SIG-M5 (cell line): ENCODE results near the gene SHISA6.

ENCODE experiments used
- DNase-seq: peaks from one replicate; lab custom pipeline; 2025; lab: John Stamatoyannopoulos, UW

SHISA6 gene

DNA sequence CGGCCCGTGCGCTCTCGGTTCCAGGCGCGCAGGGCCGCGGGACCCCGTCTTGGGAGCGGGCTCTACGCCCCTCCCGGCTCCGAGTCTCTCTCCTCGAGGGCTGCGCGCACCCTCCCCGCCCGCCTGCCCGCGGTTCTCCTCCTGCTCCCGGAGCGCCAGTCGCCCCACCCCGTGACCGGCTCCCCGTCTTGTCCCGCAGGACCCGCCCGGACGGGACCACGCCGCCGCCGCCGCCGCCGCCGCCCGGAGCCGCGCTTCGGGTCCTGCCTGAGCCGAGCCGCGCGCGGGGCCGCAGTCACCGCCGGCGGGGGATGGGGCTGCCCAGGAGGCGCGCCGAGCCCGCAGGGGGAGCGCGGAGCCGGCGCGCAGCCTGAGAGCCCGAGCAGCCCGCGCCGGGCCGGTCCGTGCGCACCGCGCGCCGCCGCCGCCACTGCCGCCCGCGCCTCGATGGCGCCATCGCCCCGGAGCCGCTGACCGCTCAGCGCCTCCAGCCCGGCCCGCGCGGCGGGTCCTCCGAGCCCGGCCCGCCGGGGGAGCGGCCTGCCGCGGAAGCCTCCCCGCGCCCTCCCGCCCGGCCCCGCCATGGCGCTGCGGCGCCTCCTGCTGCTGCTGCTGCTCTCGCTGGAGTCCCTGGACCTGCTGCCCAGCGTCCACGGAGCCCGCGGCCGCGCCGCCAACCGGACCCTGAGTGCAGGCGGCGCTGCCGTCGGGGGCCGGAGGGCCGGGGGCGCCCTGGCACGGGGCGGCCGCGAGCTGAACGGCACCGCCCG lies at the start of gene SHISA6:
TSS of gene SHISA6 (plus strand) at position 373 of the 770 bp plus-strand sequence.
- no peak for DNase-seq

DNA sequence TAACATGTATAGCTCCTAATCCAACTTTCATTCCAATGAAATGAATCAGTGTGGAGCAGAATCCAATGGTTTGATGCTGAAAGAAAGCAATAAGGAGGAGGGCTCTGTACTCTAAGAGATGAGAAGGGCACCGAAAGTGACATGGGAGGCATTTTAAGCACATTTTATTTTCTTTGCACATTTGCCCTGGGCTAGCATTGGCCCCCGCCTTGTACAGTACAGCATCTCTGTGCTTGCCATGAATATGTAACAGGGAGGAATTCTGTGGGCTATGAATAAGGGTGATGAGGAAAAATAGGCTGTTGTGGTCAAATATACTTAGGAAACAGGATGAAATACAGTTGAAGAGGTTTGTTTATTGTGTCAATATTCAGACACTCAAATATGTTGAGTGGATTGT lies 45.2 kb upstream of the SHISA6 start:
- DNase-seq: no peak

DNA sequence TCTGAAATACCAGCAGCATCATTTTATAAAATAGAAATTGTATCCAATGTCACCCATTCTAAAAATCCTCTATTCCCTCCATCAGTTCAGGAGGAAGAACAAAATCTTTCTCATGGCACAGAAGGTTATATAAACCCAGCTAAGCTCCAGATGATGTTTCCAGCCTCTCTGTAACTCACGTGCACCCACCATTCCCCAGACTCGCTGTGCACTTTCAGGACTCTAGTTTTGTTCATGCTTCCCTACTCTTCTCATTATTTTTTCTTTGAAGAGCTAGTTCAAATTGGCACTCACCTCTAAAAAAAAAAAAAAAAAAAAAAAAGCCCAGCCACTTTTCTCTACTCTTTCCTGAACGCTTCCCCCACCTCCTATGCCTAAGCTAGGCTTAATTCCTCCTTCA lies 36.0 kb upstream of the SHISA6 start:
- DNase-seq: no peak

DNA sequence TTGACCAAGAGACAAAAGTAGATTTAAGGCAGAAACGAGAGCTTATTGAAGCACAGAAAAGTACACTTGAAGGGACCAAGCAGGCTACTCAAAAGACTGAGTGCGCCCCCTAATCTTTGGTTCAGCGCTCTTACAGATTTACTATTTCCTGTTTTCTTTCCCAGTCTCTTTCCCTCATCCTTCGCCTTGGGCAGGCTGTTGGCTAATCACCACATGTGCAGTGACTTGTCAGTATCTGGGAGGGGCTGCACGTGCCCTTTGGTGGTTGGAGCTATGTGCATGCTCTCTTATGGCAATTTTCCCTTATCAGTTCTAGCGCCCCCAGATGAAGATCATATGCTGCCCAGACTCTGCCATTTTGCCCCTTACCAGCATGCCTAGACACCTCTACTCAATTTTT lies 35.4 kb upstream of the SHISA6 start:
- DNase-seq: no peak

DNA sequence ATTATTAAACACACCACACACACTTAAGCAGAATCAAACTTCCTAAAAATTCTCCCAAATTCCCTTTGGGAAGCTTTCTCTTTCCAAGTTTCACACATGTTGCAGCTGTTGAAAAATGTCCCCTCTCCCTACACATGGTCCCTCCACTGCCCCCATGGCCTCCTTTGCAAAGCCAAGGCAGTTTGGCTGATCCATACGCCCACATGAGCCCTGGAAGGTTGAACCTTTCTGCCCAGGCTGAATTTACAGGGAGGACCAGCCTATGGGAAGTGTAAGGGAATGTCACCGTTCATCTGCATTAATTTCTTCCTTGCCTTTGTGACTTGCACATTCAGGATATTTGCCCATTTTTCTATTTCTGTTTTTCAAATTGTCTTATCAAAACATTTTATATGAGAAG lies 31.1 kb upstream of the SHISA6 start:
- DNase-seq: no peak

DNA sequence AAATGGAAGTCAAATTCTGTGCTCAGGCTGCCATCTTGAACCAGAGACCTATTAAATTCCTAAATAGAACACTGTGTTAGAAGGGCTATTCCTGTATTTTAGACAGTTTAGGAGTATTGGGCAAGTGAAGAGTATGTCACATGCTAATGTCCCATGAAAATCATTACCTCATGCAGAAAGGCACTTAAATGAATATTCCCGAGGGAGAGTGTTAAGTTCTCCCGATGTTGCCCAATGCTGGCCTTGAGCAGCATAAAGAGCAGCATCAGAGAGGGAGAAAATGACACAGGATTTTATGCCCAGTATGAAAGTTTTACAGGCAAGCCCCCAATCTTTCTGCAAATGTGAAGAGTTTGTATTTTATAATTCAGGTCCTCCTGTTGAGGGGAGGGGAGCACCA lies 28.2 kb upstream of the SHISA6 start:
- no peak for DNase-seq

DNA sequence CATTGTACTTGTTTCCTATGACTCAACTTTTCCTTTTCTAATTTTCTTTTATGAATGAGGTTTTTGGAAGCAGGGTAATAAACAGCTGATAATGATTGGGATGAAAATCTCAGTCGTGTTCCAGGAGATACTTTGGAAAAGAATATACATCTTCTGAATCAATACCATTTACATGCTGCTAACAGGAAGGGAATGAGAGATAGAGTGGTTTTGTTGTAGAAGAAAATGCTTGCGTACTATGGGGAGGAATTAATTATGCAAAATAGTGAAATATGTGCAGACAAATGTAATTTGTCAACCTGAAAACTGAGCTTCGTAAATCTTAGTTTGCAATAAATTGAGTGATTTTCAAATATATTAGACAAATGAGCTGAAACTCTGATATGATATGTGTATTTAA lies 24.0 kb upstream of the SHISA6 start:
- DNase-seq: no peak

DNA sequence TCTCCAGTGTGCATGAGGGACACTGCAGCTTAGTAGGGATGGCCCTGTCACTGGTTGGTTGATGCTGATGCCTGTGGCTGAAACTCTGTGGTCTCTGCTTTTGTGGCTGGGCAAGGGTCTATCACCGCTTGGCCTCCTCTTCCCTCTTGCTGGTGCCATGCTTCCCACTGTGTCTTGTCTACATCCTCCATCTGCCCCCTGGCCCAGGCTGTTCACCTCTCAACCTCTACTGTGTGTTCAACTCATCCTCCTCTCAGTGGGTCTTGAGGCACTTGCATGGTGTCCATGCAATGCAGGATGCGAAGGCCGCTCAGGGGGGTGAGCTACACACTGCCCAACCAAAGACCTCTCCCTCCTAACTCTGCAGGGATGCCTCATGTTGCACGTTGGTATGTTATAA lies 19.8 kb upstream of the SHISA6 start:
- DNase-seq: no peak

DNA sequence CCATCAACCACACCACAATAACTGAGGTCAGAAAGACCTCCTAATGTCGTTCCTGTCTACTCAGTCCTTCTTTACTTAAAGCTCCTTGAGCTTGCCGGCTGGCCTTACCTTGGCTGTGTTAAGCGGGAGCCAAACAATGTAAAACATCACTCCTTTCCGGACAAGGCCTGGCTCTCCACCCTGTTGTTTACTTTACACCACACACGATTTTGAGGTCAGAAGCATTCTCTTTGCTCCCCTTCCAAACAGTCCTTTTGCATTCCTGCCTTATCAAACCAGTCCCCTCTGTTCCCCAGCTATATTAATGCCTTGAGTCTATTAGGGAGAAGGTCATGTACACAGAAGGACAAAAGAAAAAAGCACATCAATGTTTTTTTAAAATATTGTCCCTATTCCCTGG lies 19.3 kb upstream of the SHISA6 start:
- DNase-seq: no peak

DNA sequence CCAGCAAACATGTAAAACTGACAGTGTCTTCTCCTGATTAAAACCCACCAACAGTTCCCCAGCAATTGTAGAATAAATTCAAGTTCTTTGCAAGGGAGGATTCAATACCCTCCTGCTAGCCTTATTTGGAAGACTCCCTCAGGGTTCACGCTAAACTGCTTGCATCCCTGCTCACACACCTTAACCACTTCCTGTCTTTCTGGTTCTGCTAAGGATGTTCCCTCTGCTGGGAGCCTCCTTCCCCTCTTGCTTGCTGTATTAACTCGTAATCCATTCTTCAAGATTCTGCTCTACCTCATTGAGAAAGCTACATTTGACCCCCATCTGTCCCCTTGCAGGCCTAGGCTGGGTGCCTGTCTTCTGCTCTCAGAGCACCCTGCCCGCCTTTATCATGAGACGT lies 2.3 kb upstream of the SHISA6 start:
- no peak for DNase-seq

DNA sequence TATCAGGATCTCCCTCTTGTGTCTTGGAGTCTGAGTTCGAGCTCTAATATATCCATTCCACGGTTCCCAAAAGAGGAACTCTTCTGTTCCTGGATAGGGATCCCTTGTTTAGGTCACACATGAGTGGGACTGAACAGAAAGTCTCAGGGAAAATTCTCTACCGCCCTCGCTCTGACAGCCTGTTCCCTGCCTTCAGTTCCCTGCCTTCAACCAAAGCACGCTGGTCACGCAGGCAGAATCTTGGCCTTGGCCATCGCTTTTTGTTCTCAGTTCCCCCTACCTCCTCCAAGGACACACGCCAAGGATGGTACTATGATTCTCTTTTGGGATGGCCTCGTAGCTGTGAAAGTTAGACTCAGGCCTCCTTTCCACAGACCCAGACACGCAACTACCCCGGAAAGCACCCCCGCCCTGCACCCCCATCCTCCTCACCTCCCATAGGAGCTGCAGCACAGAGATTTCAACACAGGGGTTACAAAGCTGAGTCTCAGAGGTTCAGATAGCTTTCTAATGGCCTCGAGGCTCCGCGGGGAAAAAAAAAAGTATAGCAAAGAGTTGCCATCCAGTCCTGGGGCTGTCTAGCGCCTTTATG lies 1.5 kb upstream of the SHISA6 start:
- no peak for DNase-seq

DNA sequence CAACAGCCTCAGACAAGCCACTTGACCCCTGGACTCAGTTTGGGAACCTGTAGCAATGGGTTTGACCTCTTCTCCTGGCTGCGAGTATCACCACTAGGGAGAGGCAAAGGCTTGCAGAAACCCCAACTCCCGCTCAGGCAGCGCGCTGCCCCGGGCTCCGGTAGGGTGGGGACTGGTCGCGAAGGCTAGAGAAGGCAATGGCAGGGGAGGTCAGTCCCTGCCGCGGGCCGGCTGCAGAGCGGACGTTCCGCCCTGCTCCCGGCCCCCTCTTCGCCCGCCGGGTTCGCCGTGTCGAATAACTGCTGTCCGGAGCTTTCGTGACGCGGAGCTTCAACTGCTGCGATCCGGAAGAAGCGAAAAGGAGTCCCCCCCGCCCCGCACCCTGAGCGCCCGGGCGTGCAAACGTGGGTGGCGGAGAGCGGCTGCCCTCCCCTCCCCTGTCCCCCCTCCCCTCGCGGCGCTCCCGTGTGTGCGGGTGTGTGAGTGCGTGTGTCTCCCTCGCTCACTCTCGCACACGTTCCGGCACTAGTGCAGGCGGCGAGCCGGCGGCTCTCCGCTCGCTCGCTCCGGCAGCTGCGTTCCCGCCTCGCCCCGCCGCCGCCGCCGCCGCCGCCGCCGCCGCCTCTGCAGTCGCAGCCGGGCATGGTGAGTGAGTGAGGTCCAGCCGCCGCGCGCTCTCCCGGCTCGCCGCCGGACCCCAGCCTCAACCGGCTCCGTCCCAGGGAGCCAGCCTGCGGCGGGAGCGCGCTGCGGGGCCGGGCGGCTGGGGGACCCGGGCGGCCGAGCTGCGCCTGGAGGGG lies 772 bp upstream of the SHISA6 start:
- DNase-seq: no peak

DNA sequence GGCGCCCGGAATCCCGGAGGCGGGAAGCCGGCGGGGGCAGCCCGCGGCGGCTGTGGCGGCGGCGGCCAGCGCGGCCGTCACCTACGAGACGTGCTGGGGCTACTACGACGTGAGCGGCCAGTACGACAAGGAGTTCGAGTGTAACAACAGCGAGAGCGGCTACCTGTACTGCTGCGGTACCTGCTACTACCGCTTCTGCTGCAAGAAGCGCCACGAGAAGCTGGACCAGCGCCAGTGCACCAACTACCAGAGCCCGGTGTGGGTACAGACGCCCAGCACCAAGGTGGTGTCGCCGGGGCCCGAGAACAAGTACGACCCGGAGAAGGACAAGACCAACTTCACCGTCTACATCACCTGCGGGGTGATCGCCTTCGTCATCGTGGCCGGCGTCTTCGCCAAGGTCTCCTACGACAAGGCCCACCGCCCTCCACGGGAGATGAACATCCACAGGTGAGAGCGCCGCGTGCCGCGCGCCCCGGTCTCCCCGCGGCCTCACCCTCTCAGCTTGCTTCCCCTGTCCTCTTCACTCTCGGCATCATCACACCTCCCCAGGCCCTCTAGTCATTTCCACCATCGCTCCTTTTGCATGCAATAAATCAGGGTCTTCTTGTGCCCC lies 706 bp downstream of the SHISA6 start:
- no peak for DNase-seq

DNA sequence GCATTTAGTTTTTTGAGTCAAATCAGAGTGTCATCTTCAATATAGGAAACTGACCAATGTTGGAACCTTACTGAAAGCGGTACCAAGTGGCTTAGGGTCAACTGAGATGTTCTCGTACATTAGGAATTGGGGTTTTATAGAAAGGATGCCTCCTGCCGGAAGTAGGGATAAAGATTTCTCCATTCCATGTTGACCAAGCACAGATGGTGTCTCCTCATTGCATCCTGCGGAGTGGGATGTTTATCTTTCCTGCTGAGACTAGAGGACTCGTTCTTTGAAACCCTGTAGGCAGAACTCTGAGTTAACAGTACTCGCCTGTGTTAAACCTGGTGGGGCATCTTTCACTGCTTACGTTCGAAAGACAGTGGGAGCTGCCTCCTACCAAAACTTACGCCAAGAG lies 1.4 kb downstream of the SHISA6 start:
- DNase-seq: no peak

DNA sequence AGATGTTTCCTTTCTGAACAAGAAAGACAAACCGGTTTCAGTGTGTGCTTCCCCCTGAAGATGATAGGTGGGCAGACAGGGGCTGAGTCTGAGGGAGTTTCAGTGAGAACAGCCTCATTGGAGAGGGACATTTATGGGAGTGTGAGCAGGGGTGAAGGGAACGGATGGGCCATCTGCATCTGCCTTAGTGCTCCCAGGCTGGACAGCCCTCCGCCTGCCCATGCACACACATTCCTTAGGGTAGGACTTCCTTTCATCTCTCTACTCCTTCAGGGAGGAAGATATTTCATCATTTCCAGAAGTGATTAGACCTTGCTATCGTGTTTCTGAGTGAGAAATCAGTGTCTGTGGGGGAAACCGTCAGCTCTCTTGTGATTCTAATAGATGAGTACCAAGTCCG lies 3.8 kb downstream of the SHISA6 start:
- DNase-seq: no peak

DNA sequence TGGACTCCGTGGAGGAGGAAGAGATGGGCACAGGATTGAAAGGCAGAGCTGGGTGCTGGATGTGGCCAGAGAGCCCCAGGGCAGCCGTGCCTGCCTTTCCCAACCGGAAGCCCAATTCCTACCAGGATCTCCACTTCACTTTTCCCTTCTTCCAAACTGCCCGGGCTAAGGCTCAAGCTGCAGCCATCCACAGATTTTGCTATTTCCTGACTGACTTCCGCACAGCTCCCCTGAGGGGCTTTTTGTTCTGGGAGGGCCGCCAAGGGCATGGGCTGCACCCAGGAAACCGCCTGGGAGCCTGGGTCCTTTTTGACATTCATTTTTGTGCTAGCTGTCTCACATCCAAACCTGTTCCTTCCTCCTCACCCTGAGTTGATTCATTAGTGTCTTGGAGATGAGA lies 4.2 kb downstream of the SHISA6 start:
- DNase-seq: no peak

DNA sequence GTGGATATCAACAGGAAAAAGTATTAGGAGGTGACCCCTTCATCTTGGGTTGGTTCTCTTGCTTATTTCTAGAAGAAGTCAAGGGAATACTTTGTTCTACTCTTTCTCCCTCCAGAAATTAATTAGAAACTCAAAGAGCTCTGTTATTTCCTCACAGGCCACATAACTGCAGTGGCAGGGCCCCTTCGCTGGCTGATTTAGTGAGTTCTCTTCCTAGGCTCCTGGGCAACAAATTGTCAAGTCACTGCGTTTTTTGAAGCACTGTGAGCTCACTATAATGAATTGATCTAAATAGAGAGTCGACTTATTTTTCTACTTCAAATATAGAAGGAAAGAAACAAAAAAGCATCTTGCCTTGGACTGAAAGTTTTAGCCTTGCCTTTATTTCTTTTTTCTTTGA lies 4.8 kb downstream of the SHISA6 start:
- no peak for DNase-seq

DNA sequence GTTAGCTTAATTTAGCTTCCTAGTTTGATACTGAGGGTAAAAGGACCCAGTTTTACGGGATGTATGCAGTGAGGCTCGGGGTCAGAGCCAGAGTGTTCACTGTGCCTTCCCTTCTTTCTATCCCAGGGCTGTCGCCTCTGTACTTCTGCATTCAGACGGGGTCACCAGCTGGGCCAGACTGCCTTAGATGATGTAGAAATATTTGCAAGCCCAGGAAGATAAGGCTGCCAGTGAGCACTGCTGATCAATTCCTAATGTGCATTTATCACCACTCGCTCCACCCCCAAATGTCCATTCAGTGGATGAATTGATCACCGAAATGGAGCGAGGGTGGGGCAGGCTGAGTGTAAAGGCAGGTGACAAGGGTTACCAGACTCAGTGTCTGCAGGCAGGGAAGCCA lies 9.1 kb downstream of the SHISA6 start:
- DNase-seq: no peak

DNA sequence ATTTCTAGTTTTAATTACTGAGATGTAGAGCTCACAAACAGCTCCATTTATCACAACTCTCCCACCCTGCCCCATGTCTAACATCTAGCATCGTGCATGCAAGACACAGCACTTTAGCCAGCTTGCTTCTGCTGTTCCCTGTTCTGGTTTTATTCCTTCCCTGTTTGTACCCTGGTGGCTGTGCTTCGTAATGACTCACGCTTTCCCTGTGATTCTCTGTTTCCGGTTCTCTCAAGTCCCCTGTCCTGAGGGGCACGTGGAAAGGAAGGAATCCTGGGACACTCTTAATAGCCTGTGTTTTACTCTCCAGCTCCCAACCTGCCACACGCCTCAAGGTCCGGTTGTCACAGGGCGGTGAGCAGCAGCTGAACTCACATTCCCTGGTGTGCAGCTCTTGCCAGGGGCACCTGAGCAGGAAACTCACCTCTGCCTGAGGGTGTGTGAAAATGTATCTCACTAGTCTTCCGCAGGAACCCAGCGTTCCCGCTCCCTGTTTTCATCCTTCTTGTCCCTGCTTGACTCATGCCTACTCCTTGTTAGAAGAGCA lies 10.6 kb downstream of the SHISA6 start:
- no peak for DNase-seq

DNA sequence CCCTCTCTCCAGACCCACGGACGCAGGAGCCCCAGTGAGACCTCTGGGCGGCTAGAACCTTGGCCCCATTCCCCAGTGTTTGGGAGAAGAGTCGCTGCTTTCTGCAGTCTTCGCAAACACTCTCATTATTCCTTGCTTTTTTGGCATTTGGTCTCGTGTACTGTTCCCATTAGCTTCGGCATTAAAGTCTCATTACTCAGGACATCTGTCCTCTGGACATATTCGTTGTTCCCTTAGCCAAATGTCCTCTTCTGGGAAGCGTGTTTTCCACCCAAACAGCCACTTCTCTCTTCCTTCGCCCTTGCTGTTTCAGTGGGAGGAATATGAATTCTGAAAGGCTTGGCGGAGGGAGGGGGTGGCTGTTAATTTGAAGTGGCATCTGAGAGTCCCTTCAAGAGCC lies 11.1 kb downstream of the SHISA6 start:
- no peak for DNase-seq

DNA sequence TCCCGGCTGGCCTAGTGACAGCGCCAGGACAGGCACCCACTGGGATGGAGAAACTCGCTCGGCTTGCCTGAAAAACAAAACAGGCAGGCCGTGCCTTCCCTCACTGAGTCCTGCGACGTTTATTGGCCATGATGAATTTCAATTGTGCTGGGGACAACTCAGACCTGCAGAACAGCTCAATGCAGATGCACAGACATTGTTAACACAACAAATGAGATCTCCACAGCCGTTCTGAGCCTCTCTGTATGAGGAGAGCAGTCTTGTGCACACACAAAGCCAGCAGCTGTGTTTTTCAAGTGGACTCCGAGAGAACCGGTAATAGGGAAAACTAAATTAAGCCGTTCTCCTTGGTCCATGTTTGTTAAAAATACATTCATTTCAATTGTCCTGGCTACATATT lies 15.9 kb downstream of the SHISA6 start:
- DNase-seq: no peak

DNA sequence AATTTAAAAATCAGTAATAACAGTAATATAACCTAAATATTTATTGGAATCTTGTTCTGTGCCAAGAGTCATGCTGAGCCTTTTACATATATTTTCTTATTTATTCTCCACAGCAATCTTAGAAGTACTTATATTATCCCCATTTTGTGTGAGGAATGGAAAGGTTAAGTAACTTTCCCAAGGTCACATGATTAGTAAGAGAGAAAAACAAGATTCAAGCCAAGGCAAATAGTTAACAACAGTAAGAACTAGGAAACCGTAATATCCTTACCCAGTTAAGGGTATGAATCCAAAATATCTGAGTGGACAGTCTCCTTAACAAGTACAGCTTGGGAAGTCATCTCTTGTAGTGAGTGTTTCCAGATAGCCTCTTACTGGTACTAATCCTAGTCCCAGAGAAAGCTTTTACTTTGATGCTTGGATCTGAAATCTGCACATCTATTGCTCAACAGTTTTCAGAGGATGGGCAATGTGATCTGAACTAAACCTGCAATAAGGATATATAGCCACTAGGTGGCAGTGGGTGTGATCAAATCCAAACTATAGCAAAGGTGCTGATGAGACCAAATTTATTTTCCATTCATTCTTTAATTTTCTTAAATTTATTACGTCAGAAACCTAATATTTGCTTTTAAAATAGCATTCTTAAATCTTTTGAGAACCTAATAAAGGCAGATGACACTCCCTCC lies 23.3 kb downstream of the SHISA6 start:
- DNase-seq: no peak
